Mucosa of stomach (tissue), 1 donor: Measurements from ENCODE around the gene C9orf85.
"Not testable (repeated sequence)": the region's sequence is repeated elsewhere in the genome, so short reads cannot be mapped to it uniquely, and the experiment has no call there.

Source experiments
- H3K27me3 ChIP-seq: one replicate; pipeline ENCODE4 v1.7.0; 2013; ENCODE audit warnings: mild to moderate bottlenecking, low read length; ENCODE audit not compliant: control insufficient read depth, insufficient read depth
- H3K36me3 ChIP-seq: one replicate; pipeline ENCODE4 v1.7.0; 2013; ENCODE audit warnings: low read length; ENCODE audit not compliant: control insufficient read depth, insufficient read depth
- H3K4me1 ChIP-seq: one replicate; pipeline ENCODE4 v1.7.0; 2013; ENCODE audit warnings: mild to moderate bottlenecking, low read length; ENCODE audit not compliant: control insufficient read depth, insufficient read depth
- H3K4me3 ChIP-seq: one replicate; pipeline ENCODE4 v1.7.0; 2013; ENCODE audit warnings: low read length
- H3K9ac ChIP-seq: one replicate; pipeline ENCODE4 v1.7.0; 2013; ENCODE audit warnings: mild to moderate bottlenecking, low read length, moderate library complexity
- H3K9me3 ChIP-seq: one replicate; pipeline ENCODE4 v1.7.0; 2013; ENCODE audit warnings: mild to moderate bottlenecking, low read length, moderate library complexity; ENCODE audit not compliant: control insufficient read depth
- donor health status: Pancreatic carcinoma.

Gene C9orf85

DNA sequence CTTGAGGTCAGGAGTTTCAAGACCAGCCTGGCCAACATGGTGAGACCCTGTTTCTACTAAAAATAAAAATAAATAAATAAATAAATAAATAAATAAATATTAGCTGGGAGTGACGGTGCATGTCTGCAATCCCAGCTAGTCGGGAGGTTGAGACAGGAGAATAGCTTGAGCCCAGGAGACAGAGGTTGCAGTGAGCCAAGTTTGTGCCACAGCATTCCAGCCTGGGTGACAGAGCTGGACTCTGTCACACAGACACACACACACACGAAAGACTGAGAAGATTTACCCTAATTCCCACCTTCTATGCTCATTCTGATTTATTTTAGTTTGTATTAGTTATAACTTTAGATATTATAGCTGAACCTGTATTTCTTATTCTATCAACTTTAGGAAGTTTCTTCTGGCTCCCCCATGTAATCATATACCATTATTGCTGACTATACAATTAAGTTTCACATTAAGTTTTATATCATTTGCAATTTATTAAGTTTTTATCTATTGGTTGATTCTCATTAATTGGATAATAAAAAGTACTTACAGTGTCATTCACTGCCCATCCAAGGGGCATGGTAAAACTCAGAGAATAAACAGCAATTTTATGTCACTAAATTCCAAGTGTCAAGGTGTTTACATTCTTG is 21.3 kb upstream of the C9orf85 start:
- no peak overlapping the region for H3K9ac ChIP-seq
- peaks cover 4% of the 10 kb centered on the region for H3K4me1 ChIP-seq
- H3K36me3 ChIP-seq: no peaks in the 10 kb centered on the region
- no peaks in the 10 kb centered on the region for H3K27me3 ChIP-seq
- H3K9me3 ChIP-seq: no peaks in the 10 kb centered on the region
- H3K4me3 ChIP-seq: no peak overlapping the region

DNA sequence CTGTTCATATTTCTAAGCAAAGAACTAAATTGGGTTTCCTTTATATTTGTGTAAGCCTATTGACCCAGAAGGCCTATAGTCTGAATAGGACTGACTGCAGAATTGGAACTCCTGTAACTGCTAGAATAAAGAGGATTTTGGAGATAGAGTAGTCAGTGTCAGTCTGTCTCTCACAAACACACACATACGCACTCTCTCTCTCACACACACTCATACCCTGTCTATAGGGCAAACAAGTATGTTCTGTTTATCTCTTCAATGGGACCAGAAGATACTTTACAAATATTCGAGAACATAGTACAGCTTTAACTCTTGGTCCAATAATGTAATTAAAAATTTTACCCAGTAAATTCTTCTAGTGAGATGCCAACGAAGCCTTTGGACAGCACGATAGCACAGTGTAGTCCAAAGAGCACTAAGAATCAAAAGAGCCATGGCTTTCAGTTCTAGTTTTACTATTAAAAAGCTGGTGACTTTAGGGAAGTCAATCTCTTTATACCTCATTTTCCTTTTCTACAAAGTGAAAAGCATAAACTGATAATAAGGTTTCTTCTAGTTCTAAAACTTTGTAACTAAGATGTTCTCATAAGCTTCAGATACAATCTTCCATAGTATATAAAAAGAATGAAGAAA is 19.8 kb upstream of the C9orf85 start:
- H3K9me3 ChIP-seq: no peaks in the 10 kb centered on the region
- H3K36me3 ChIP-seq: no peaks in the 10 kb centered on the region
- H3K9ac ChIP-seq: no peak overlapping the region
- H3K4me3 ChIP-seq: no peak overlapping the region
- peaks cover 11% of the 10 kb centered on the region for H3K4me1 ChIP-seq
- H3K27me3 ChIP-seq: no peaks in the 10 kb centered on the region

- H3K4me3 ChIP-seq: no peak overlapping the region
- H3K9me3 ChIP-seq: no peaks in the 10 kb centered on the region
- H3K36me3 ChIP-seq: no peaks in the 10 kb centered on the region
- no peak overlapping the region for H3K9ac ChIP-seq
- H3K4me1 ChIP-seq: peaks cover 11% of the 10 kb centered on the region
- no peaks in the 10 kb centered on the region for H3K27me3 ChIP-seq
Observed at GRCh38 chr9:71895117-71895516, 16.3 kb upstream of the C9orf85 start.

- Histone ChIP-seq H3K36me3 (no peaks in the 10 kb centered on the region), H3K9me3 (no peaks in the 10 kb centered on the region), H3K27me3 (no peaks in the 10 kb centered on the region), H3K4me1 (peaks cover 11% of the 10 kb centered on the region), H3K4me3 (no peak overlapping the region), H3K9ac (no peak overlapping the region)
Observed at GRCh38 chr9:71895955-71896354, 15.5 kb upstream of the C9orf85 start.

DNA sequence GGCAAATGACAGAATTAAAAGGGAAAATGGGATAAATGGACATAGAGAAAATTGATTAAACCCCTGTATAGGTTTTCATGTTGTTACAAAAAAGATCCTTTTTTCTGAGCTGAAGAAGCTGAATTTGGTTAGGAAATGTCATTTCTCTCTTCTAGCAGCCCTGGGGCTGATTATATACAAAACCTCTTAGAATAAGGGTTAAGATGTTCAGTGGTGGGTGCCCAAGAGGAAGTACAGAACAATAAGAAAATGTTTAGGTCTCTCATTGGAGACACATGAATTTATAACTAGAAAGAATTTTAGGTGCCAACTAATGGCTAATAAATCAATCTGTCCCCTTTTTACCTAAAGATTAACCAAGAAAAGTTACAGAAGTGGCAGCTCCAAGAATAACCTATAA is 14.7 kb upstream of the C9orf85 start:
- peaks cover 11% of the 10 kb centered on the region for H3K4me1 ChIP-seq
- H3K36me3 ChIP-seq: no peaks in the 10 kb centered on the region
- no peaks in the 10 kb centered on the region for H3K9me3 ChIP-seq
- no peak overlapping the region for H3K4me3 ChIP-seq
- no peaks in the 10 kb centered on the region for H3K27me3 ChIP-seq
- no peak overlapping the region for H3K9ac ChIP-seq

DNA sequence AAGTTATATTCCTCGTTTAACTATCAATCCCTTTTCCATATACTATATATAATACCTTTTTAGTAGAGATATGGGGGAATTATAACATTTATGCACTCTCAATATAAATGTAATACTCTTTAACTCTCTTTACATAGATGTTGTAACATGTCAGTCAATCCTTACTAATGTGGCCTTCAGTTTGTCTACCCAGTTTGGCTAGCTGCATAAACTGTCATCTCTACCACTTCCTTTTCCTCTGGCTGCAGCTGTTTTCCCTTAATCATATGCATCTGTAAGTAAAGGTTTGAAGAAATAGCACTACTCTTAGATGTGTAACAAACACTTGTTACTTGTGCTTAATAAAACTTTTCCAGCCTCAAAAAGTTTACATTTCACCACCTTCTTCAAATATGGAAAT is 13.9 kb upstream of the C9orf85 start:
- peaks cover 11% of the 10 kb centered on the region for H3K4me1 ChIP-seq
- no peaks in the 10 kb centered on the region for H3K36me3 ChIP-seq
- H3K27me3 ChIP-seq: no peaks in the 10 kb centered on the region
- H3K4me3 ChIP-seq: no peak overlapping the region
- no peak overlapping the region for H3K9ac ChIP-seq
- no peaks in the 10 kb centered on the region for H3K9me3 ChIP-seq

DNA sequence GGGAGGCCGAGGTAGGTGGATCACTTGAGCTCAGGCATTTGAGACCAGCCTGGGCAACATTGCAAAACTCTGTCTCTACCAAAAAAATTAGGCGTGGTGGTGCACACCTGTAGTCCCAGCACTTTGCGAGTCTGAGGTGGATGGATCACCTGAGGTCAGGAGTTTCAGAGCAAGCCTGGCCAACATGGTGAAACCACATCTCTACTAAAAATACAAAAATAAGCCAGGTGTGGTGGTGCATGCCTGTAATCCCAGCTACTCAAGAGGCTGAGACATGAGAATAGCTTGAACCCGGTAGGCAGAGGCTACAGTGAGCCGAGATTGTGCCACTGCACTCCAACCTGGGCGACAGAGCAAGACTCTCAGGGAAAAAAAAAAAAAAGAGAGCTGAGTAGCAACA is 12.7 kb upstream of the C9orf85 start:
- H3K9me3 ChIP-seq, H3K4me3 ChIP-seq, H3K27me3 ChIP-seq, H3K9ac ChIP-seq, H3K36me3 ChIP-seq: not testable (repeated sequence)
- H3K4me1 ChIP-seq: peaks cover 13% of the 10 kb centered on the region

DNA sequence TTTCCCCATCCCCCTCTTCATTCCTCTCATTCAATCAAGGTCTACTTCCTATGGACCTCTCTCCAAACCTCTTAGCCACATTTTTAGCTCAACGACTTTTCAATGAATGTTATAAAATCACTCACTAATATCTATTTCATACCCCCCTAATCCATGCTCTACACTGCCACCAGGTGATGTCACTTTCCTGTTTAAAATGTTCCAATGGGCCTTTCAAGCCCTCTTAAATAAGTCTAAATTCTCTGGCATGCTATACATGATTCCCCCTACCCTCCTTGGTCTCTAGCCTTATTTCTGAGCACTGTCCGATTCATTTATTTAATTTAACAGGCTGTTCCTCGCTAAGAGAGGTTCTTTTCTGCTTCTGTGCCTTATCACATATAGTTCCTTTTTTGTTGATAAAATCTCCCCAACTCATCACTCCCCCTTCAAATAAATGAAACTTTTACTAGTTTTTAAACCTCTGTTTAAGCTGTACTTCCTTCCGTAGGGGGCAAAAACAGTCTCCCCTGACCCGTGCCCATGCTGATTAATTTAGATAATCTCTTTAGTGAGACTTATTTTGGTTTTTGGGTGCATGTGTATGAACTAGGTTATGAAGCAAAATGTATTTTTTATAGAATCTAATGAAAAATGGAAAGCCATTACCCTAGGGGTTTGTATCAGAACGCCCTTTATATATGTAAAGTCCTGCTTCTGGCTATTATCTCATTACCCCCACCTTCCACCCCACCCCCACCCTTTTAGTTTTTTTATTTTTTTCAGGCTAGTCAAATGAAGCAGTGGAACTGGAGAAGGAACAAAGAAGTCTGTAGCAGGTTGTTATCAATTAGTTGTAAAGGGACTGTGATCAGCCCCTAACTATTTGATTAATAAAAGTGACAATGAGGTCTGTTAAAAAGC is 9.5 kb upstream of the C9orf85 start:
- no peaks in the 10 kb centered on the region for H3K27me3 ChIP-seq
- no peaks in the 10 kb centered on the region for H3K9me3 ChIP-seq
- H3K4me3 ChIP-seq: no peak overlapping the region
- no peaks in the 10 kb centered on the region for H3K36me3 ChIP-seq
- H3K9ac ChIP-seq: no peak overlapping the region
- peaks cover 8% of the 10 kb centered on the region for H3K4me1 ChIP-seq

GRCh38 chr9:71904076-71904475 is 7.4 kb upstream of the C9orf85 start:
- H3K4me1 ChIP-seq: peaks cover 11% of the 10 kb centered on the region

GRCh38 chr9:71908825-71909224 is 2.6 kb upstream of the C9orf85 start:
- Histone ChIP-seq H3K36me3 (no peaks in the 10 kb centered on the region), H3K9ac (no peak overlapping the region), H3K4me3 (no peak overlapping the region), H3K4me1 (peaks cover 25% of the 10 kb centered on the region), H3K9me3 (no peaks in the 10 kb centered on the region), H3K27me3 (no peaks in the 10 kb centered on the region)

More at GRCh38 chr9:71904076-71904475, 7.4 kb upstream of the C9orf85 start:
- H3K27me3 ChIP-seq: no peaks in the 10 kb centered on the region
- no peaks in the 10 kb centered on the region for H3K36me3 ChIP-seq
- H3K9ac ChIP-seq: no peak overlapping the region
- H3K4me3 ChIP-seq: no peak overlapping the region
- no peaks in the 10 kb centered on the region for H3K9me3 ChIP-seq

DNA sequence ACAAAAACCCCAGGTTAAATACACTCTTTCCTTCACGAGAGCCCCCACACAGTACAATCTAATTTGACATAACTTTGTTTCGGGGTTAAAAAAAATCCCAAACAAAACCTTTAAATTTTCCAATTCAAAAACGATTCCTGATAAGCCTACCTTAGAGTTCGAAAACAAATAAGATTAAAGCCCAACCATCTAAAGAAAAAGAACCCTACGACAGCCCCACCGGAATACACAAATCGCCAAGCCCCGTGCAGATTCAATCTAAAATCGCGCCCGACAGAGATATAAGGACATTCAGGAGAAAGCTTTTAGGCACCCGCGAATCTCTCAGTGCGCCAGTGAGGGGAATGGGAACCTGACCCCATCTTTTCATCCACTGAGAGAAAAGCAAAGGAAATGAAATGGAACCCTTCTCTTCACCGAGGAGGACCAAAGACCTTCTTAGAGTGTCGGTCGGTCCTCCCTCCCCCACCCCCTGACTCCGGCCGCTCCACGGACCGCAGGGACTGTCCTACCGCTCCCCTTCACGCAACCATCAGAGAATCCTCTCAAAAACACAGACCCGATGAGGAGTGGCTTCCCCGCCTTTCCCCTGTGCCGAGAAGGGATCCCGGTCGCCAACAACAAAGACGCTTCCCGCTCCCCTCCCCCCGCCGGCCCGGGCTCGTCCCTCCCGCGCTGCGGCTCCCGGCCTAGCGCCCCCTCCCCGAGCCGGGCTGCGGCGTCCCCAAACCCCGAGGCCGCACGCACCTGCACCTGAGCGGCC is 1.4 kb upstream of the C9orf85 start:
- peak overlapping the region; percentile 93 for H3K4me3 ChIP-seq
- no peaks in the 10 kb centered on the region for H3K9me3 ChIP-seq
- H3K36me3 ChIP-seq: no peaks in the 10 kb centered on the region
- peak overlapping the region; percentile 82 for H3K9ac ChIP-seq
- no peaks in the 10 kb centered on the region for H3K27me3 ChIP-seq
- H3K4me1 ChIP-seq: peaks cover 21% of the 10 kb centered on the region
